GM20000 (cell line): ENCODE results near the gene NRGN.
A peak's percentile ranks its signal among the peaks of the same experiment; 100 is the strongest.

Source experiments
- DNase-seq: peaks from one replicate; pipeline ENCODE4 v3.0.0; 2012; ENCODE audit warnings: low spot score
- CTCF ChIP-seq: IDR thresholded peaks from 2 replicates; pipeline ENCODE4 v1.5.1; 2012; ENCODE audit warnings: mild to moderate bottlenecking, control low read depth; ENCODE audit errors: extremely low read depth, missing control alignments

Gene NRGN

DNA sequence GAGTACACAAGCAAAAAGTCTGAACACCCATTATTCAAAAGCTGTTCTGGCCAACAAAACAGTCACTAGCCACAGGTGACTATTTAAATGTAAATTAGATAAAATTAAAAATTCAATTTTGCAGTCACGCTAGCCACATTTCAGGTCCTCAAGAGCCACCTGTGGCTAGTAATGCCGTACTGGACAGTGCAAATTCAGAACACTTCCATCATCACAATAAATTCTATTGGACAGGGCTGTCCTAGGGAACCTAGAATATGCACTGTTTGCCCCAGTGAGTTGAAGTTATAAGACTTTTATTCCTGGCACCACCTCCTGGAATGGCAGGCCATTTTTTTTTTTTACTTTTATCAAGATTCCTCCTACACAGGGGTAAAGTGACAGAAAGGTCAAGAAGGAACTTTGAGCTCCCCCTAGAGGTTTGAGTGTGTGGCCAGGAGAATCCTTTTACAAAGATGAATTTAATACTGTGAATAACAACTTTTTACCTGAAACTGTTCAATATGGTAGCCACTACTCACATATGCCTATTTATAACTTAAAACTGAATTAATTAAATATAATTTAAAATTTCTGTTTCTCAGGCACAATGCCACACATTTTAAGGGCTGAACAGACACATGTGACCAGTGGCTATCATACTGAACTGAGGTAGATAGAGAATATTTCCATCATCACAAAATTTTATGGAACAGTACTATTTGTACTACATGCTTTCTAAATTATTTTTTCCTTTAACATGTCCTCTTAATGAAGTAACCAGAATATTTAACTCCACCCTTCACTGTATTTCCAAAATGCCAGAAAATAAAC lies 53.9 kb downstream of the NRGN start:
- peak; percentile 61 for DNase-seq
- peak; percentile 46 for TF ChIP-seq CTCF

DNA sequence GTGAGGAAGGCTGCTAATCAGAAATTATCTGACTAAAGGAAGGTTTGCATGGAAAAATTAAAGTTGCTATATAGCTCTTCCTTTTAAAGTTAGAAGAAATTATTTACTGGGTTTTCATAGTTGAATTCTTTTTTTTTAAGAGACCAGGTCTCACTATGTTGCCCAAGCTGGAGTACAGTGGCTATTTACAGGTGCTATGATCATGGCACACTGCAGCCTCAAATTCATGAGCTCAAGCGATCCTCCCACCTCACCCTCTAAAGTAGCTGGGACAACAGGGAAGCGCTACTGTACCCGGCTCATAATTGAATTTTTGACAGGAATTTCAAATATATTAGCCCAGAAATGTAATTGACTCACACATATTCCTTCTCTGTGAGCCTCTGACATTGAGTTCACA lies 56.6 kb downstream of the NRGN start:
- no peak for DNase-seq
- TF ChIP-seq CTCF = no peak
